NCI-H524 (cell line): ENCODE measurements around the gene HELT.
"Not testable (repeated sequence)": the region's sequence is repeated elsewhere in the genome, so short reads cannot be mapped to it uniquely, and the experiment has no call there.

Experiments
- DNase-seq, 2 experiments: peaks; one replicate each; lab custom pipeline; 2025; lab: John Stamatoyannopoulos, UW

Gene HELT, protein sequence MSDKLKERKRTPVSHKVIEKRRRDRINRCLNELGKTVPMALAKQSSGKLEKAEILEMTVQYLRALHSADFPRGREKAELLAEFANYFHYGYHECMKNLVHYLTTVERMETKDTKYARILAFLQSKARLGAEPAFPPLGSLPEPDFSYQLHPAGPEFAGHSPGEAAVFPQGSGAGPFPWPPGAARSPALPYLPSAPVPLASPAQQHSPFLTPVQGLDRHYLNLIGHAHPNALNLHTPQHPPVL

DNA sequence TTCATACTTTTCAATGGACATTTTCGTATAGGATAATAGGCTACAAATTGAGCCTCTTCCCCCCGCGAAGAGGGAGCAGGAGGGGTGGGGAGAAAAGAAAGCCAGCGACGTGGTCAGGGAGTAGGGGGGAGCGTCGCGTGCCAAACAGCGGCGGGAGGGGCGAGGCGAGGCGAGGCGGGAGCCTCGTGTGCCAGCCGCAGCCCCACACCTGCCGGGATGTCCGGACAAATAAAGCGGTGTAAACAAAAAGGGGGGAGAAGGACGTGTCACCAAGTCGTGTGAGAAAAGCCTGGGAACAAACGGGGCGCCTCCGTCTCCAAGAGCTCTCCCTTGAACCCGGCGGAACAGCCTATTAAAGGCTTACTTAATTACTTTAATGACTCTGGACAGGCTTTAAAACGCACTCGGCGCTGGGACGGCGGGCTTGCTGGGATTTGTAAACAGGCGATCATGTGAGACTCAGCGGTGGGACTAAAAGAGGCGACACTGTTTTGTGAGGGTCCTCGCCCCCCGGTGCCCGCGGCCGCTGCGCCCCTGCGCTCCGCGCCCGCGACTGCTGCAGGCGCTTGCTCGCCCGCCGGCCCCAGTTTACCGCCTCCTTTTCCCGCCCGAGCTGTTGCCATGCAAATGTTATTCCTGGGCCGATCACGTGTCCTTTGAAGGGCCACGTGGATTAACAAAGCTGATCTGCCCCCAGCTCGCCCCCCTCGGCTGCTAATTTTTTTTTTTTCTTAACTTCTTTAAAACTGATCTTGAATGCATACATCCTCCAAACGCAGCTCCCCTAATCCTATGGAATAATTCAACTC is at the start of gene HELT:
Gene HELT (plus strand): TSS at position 527 of the 809 bp plus-strand sequence. CDS start 439 bp downstream, outside the sequence.
- DNase-seq, result no peak

DNA sequence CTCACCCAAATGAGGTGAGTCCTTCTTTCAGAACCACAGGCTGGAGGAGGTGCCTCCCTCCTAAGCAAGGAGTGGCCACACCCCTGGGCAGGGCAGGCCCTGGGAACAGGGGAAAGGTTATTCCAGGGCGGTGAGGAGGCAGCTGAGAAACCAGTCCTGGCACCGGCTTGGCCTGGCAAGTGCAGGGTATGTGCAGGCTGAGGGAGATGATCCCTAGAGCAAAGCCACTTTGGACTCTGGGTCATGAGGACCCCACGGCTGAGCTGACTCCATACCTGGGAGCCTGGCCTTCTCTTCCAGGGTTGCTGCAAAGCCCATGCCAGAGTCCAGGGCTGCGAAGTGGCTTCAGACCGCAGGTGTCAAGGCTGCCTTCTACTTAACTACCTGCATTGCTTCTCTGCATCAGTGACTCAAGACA is 49.5 kb upstream of the HELT start:
- DNase-seq, result no peak

DNA sequence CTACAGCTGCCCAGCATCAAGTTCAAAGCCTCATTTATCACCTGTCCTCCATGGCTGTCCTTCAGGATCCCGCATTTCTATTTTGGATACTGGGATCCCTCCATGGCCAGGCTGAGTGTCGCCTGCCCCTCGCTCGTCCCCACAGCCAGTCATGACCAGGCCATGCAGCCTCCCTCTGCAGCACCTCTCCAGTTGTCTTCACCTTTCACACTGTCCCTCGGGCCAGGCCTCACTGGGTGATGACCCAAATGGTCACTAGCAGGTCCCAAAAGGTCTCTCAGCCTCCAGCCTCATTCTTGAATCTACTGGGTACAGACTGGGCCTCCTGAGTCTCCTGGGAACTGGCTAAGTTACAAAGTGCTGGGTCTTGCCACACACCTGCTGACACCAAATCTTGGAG is 48.7 kb upstream of the HELT start:
- DNase-seq, result no peak

- DNase-seq, result no peak
Observed at GRCh38 chr4:184972991-184973390, 45.3 kb upstream of the HELT start.

DNA sequence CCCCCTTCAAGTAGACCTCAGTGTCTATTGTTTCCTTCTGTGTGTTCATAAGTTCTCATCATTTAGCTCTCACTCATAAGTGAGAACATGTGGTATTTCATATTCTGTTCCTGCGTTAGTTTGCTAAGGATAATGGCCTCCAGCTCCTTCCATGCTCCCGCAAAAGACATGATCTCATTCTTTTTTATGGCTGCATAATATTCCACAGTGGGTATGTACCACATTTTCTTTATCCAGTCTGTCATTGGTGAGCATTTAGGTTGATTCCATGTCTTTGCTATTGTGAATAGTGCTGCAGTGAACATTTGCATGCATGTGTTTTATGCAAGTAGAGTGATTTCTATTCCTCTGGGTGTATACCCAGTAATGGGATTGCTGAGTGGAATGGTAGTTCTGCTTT is 41.9 kb upstream of the HELT start:
- DNase-seq, result not testable (repeated sequence)

DNA sequence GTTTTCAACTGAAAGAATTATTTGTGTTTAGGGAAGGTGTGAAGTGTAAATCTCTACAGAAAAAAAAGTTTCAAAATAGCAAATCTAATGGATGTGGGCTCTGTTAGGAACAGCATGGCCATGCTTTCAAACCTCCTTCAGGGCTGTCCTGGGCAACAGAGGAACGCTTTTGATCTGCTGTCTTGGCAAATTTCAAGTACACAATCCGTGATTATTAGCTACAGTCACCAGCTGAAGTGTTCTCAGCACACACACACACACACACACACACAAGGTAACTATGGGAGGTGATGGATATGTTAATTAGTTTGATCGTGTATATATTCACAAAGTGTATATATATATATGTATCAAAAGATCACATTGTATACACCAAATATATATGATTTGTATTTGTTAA is 40.5 kb upstream of the HELT start:
- DNase-seq, result no peak

DNA sequence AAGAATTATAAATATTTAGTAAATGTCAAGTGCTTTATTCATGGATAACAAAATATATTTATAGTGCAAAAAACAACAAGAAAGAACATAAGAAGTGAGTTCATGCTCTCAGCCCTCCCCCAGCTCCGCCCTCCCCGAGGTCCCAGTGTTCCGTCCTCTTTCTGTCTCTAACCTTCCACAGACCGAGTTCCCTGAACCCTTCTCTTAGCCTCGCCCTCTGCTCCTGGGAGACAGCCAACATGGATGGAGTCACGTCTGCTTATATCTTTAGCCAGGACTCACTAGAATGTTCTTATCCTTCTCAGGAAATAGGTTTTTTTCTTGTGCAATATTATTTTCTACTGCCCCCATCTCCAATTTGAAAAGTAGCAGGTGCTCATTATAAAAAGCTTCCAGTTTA is 40.1 kb upstream of the HELT start:
- DNase-seq, result no peak

- DNase-seq, result peak; percentile 45 to 62
Observed at GRCh38 chr4:184979461-184980124, 38.7 kb upstream of the HELT start.

GRCh38 chr4:184980261-184980660 is 38.0 kb upstream of the HELT start:
- no peak for DNase-seq

DNA sequence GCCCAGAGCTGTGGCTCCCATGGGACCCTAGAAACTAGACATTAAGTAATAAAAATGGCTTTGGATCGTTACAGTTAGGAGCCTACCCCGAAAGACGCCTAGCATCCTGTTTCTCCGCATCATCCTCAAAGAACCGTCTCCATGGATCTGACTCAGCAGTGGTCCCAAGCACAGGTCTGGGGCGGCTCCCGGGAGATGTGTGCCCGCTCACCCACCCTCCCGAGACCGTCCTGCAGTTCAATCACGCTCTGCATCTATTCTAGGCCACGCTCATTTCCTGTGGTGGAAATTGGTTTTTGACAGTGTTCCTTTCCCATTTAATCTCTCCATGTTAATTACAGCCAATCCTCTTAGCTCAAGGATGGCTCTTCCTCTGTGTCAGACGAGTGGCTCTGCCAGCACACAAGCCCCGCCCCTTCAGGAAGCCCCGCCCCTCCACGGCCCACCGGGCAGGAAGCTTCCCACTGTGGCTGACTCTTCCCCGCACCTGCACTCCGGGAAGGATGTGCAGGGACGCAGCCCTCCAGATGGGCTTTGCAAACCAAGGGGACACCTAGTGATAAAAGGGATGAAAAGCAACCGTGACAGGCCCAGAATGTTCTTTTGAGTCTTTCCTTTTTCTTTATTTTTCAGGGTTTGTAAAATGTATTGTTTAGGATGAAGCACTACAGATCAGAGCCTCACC is 34.5 kb upstream of the HELT start:
- peak; percentile 74 to 78 for DNase-seq

DNA sequence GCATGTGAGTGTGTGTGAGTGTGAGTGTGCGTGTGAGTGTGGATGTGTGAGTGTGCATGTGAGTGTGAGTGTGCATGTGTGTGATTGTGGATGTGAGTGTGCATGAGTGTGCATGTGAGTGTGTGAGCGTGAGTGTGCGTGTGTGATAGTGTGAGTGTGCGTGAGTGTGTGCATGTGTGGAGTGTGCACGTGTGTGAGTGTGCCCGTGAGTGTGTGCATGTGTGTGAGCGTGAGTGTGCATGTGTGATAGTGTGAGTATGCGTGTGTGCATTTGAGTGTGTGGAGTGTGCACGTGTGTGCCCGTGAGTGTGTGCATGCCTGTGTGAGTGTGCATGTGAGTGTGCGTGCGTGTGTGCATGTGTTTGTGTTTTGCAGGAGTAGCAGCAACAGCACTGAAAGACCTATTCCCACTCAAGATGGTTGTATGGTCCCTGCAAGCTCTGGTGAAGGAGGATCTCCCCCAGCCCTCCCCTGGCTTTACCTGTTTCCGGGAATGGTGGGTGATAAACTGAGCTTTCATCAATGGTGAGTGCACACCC is 30.7 kb upstream of the HELT start:
- DNase-seq, result no peak

- no peak for DNase-seq
Observed at GRCh38 chr4:184988611-184989010, 29.7 kb upstream of the HELT start.

DNA sequence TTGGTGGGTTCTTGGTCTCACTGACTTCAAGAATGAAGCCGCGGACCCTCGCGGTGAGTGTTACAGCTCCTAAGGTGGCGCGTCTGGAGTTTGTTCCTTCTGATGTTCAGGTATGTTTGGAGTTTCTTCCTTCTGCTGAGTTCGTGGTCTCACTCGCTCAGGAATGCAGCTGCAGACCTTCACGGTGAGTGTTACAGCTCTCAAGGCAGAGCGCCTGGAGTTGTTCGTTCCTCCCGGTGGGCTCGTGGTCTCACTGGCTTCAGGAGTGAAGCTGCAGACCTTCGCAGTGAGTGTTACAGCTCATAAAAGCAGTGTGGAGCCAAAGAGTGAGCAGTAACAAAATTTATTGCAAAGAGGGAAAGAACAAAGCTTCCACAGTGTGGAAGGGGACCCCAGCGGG is 29.0 kb upstream of the HELT start:
- DNase-seq, result not testable (repeated sequence)

DNA sequence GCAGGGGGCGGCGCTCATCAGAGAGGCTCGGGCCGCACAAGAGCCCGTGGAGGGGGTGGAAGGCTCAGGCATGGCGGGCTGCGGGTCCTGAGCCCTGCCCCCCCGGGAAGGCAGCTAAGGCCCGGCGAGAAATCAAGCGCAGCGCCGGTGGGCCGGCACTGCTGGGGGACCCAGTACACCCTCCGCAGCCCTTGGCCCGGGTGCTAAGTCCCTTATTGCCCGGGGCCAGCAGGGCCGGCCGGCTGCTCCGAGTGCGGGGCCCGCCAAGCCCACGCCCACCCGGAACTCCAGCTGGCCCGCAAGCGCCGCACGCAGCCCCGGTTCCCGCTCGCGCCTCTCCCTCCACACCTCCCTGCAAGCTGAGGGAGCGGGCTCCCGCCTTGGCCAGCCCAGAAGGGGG is 28.2 kb upstream of the HELT start:
- DNase-seq, result not testable (repeated sequence)

DNA sequence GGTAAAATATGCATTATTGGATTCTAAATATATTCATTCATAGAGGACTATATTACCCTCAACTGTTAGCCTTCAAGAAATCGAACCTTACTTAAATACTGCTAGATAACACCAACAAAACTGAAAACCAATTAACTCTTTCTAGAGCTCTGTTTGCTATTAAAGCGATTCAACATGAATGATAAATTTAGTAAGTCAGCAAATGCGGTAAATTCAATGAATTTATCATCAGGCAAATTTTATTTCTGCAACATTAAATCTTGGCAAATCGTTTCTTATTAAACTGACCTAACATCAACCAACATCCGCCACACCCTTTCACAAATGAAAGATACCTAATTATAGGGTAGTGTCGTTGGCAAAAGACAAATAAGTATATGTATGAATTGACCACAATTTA is 26.4 kb upstream of the HELT start:
- DNase-seq, result no peak

DNA sequence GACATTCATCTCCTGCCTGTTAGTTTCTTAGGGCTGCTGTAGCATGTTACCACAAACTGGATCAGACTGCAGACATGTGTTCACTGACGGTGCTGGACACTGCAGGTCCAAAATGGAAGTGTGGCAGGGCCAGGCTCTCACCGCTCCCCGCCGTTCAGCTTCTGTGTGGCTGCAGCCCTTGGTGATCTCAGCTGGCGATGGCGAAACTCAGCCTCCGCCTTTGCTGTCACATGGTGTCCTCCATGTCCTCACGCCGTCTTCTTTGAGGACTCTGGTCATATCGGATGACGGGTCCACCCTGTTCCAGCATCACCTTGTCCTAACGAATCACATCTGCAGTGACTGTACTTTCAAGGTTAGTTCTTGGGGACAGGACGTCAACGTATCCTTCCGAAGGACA is 25.9 kb upstream of the HELT start:
- DNase-seq, result no peak

DNA sequence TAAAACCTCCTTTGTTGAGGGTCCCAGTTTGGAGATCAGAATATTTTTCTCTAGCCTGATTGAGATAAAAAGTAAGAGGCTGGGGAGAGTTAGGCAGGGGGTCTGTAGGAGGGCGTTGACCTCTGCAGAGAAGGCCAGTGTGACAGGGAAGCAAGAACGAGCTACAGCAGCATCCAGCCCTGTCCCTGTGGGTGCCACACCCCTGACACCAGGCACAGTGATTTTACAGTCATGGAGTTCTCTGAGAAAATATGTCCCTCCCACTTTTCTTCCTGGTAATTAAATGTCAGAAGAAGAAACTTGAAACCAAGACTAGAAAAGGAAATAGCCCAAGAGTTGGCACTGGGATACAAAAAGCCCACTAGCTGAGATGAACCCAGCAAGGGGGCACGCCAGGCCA is 25.0 kb upstream of the HELT start:
- DNase-seq, result no peak

DNA sequence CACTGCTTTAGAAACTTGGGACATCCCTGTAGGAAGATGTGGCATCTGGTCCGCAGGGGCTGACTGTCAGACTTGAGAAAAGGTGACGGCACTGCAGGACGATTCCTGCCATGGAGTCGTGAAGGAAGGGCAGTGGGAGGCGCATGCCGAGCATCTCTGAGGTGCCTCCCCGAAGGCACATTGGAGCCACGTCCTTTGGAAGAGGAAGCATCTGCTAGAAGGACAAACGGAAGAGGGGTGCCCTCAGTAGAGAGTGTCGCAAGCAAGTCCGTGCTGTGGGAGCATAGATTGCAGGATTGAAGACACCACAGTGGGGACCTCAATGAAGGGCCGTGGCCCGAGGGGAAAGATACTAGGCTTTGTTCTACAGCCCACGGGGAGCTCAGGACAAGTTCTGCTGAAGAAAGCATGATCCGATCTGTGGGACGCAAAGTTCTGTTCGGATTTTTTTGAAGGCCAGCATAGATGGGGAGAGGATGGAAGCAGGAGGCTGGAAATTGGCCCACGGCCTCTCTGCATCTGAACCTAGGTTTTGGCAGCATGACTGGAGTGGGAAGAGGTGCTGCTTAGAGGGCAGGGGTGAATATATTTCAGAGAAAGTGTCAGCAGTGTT is 24.2 kb upstream of the HELT start:
- DNase-seq, result no peak

GRCh38 chr4:184994623-184995010 is 23.7 kb upstream of the HELT start:
- DNase-seq, result no peak

DNA sequence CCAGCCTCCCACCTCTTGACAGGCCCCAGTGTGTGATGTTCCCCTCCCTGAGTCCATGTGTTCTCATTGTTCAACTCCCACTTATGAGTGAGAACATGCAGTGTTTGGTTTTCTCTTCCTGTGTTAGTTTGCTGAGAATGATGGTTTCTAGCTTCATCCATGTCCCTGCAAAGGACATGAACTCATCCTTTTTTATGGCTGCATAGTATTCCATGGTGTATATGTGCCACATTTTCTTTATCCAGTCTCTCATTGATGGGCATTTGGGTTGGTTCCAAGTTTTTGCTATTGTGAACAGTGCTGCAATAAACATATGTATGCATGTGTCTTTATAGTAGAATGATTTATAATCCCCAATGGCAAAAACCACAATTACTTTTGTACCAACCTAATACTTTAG is 20.6 kb upstream of the HELT start:
- DNase-seq, result not testable (repeated sequence)

DNA sequence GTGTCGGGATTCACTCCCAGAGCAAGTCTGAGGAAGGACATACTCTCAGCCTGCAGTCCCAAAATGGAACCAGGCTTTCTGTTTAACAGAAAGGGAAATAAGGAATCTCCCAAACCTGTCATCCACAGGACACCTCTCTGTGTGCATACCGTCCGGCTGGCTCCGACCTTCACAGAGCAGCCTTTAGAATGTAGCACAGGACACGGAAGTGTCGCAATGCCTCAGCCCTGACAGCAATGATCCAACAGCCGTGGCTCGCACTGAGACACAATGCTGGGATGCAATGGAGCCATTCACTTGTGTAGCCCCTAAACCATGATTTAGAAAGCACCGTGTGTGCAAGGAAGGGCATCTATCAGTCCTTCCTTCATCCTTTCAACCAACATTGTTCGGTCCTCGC is 15.5 kb upstream of the HELT start:
- no peak for DNase-seq
